VCaP (cell line): ENCODE results near the gene SIN3B.

Experiments used
- H3K27ac ChIP-seq: fragments of 450-650 bp; 2 replicates; pipeline ENCODE4 v1.5.1; 2017
- TF ChIP-seq, protein P1 (sequence below): fragments of 450-650 bp; conservative IDR thresholded peaks from 2 replicates; pipeline ENCODE4 v1.5.1; 2017; ENCODE audit warnings: mild to moderate bottlenecking, moderate library complexity

Gene SIN3B

DNA sequence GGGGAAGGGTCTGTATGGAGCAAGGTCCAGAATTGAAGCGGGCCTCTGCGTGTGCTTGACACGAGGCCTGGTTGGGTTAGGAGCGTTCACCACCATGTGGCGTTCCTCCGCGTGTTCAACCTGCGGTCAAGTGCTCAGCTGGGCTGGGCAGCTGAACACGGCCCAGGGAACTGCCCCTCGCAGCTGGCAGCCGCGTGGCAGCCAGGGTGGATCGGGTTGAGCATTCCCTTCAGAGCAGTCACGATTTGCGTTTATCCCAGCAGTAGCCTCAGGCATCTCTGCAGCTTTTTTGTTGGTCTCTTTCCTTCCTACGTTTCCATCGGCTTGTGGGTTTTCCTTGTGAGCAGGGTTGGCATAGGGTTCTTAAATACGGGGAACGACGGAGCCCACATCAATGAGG, 30.9 kb downstream of the SIN3B start:
- TF ChIP-seq, protein P1, sequence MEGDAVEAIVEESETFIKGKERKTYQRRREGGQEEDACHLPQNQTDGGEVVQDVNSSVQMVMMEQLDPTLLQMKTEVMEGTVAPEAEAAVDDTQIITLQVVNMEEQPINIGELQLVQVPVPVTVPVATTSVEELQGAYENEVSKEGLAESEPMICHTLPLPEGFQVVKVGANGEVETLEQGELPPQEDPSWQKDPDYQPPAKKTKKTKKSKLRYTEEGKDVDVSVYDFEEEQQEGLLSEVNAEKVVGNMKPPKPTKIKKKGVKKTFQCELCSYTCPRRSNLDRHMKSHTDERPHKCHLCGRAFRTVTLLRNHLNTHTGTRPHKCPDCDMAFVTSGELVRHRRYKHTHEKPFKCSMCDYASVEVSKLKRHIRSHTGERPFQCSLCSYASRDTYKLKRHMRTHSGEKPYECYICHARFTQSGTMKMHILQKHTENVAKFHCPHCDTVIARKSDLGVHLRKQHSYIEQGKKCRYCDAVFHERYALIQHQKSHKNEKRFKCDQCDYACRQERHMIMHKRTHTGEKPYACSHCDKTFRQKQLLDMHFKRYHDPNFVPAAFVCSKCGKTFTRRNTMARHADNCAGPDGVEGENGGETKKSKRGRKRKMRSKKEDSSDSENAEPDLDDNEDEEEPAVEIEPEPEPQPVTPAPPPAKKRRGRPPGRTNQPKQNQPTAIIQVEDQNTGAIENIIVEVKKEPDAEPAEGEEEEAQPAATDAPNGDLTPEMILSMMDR: no peak
- H3K27ac ChIP-seq: no peak overlapping the region

DNA sequence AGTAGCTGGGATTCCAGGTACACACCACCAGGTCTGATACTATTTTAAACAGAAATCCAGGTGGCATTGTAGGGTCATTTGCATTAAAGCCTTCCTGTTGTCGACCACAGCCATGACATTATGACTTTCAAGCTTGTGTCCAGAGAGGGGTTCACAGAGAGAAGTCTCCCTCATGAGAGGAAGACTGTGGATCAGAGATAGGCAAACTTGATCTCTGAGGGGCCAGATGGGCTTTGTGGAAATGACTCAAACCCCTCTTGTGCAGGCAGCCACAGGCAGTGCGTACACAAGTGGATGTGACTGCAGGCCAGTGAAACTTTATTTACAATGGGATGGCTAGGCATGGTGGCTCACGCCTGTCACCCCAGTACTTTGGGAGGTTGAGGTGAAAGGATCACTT, 31.8 kb downstream of the SIN3B start:
- H3K27ac ChIP-seq: no peak overlapping the region
- TF ChIP-seq, protein P1: no peak

DNA sequence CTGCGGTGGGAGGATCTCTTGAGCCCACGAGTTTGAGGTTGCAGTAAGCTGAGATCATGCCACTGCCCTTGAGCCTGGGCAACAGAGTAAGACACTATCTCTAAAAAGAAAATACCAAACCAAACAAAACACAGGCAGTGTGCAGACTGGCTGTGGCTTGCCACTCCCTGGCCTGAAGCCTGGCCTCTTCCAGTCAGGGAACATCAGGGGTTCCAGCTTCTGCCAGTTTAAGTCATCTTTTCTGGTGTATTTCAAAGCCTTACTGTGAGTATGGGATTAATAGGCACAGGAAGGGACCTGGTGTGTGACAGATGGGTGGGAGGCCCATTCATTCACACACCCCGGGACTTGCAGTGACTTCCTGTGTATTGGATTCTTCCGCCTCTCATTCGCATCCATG, 32.6 kb downstream of the SIN3B start:
- 0 out of 2 replicates have a peak overlapping the region, but pooled peaks have one; percentile 6 for H3K27ac ChIP-seq
- TF ChIP-seq, protein P1: no peak

DNA sequence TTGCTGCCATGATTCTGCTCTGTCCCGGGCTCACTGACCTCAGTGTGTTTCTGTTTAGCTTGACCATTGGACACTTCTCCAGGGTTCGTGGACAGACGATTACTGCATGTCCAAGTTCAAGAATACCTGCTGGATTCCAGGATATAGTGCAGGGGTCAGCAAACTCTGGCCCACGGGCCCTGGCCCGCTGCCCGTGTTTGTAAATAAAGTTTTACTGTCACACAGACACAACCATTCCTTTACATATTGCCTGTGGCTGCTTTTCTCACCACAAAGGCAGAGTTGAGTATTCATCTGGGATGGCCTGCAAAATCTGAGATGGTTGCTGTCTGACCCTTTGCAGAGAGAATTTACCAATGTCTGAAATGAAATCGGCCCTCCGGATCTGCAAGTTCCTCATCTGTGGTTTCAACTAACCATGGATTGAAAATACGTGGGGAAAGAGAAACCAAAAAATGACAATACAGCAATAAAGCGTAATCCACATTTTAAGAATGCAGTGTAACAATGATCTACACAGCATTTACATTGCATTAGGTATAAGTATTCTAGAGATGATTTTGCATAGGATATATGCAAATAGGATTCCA, 33.7 kb downstream of the SIN3B start:
- TF ChIP-seq, protein P1: no peak
- H3K27ac ChIP-seq: peak overlapping the region; percentile 6; the same call in 1 of the 2 replicates

DNA sequence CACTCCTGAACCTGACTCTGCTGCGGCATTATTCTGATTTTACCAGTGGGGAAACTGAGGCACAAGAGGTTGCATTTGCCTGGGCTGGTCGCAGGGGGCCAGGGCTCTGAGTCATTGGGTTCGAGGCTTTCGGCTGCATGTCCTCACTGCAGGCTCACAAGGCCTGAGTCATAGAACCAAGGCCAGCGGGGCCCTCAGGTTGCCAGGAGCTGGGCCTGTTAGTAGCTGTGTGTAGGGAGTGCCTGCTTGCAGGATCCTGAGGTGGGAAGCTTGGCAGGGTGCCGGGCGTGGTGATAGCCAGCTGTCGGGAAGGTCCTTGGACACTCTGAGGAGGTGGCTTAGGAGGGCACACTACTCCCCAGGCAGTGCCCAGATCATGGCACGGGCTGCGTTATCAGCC, 38.0 kb downstream of the SIN3B start:
- TF ChIP-seq, protein P1: no peak
- H3K27ac ChIP-seq: no peak overlapping the region

DNA sequence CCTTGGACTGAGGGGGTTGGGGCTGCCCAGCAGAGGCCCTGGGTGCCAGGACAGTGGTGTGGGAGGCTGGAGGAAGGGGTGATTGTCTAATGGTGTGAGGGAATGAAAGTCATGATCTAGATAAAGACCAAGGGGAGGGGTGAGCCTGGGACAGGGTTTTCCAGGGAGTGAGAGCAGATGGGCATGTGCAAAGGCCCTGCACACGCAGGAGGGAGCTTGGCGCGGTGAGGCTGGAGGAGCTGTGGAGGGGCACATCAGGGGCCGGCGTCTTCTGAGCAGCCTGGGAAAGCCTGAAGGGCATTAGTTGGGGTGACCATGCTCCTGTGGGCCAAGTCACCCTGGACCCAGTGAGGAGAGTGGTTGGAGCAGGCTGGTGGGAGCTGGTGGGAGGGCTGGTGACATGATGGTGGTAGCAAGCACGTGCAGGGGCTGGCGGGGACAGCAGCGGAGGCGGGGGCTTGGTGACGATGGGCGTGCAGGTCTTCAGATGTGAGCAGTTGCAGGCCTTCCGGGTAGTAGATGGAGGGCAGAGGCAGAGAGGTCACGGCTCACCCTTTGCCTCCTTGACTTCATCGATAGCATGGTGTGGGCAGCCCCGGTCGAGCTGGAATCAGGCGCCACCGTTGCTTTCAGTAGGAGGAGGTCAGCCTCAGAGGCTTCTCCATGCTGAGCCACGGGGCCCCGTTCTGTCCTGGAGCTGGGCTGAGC, 39.4 kb downstream of the SIN3B start:
- TF ChIP-seq, protein P1: no peak
- H3K27ac ChIP-seq: no peak overlapping the region

DNA sequence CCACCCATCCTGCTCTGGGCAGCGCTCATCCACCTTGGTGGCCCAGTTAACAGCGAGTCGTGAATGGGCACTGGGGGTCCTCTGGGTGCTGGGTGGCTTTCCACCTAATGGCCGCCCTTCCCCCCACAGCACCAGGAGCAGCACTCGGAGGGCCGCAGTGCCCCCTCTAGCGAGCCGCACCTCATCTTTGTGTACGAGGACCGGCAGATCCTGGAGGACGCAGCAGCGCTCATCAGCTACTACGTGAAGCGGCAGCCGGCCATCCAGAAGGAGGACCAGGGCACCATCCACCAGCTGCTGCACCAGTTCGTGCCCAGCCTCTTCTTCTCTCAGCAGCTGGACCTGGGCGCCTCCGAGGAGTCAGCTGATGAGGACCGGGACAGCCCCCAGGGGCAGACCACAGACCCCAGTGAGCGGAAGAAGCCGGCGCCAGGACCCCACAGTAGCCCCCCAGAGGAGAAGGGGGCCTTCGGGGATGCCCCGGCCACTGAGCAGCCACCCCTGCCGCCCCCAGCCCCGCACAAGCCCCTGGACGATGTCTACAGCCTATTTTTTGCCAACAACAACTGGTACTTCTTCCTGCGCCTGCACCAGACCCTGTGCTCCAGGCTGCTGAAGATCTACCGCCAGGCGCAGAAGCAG, 40.3 kb downstream of the SIN3B start:
- TF ChIP-seq, protein P1: no peak
- H3K27ac ChIP-seq: no peak overlapping the region
